Neural progenitor cell (in vitro differentiated cells): Measurements from ENCODE around the gene BCKDHB. TPM values are rescaled to one million over a fixed set of nuclear protein-coding genes. Genes with fewer than 3 reads are reported as not detected.
"Not testable (repeated sequence)": the region's sequence is repeated elsewhere in the genome, so short reads cannot be mapped to it uniquely, and the experiment has no call there.

Experiments used
- DNase-seq: peaks from one replicate; pipeline ENCODE4 v3.0.0-alpha.2; 2016; ENCODE audit warnings: low spot score
- H2AFZ ChIP-seq: fragments of 200-600 bp; sonication (generic); replicated peaks from 2 replicates; pipeline ENCODE4 v1.6.1; 2016; ENCODE audit warnings: antibody characterized with exemption
- H3F3A ChIP-seq: fragments of 200-600 bp; sonication (generic); 2 replicates; pipeline ENCODE4 v1.6.1; 2016; ENCODE audit warnings: antibody characterized with exemption, low read depth
- H3K27ac ChIP-seq: fragments of 200-600 bp; sonication (generic); 2 replicates; pipeline ENCODE4 v1.5.1; 2016; ENCODE audit warnings: mild to moderate bottlenecking
- H3K27me3 ChIP-seq: fragments of 200-600 bp; sonication (generic); 2 replicates; pipeline ENCODE4 v1.6.1; 2016; ENCODE audit warnings: mild to moderate bottlenecking, moderate library complexity
- H3K36me3 ChIP-seq: fragments of 200-600 bp; sonication (generic); 2 replicates; pipeline ENCODE4 v1.5.1; 2016
- H3K4me1 ChIP-seq: fragments of 200-600 bp; sonication (generic); 2 replicates; pipeline ENCODE4 v1.6.1; 2016; ENCODE audit warnings: mixed run types
- H3K4me2 ChIP-seq: fragments of 200-600 bp; sonication (generic); 2 replicates; pipeline ENCODE4 v1.6.1; 2016
- H3K4me3 ChIP-seq: fragments of 200-600 bp; sonication (generic); 2 replicates; pipeline ENCODE4 v1.5.1; 2016
- H3K79me2 ChIP-seq: fragments of 200-600 bp; sonication (generic); 2 replicates; pipeline ENCODE4 v1.6.1; 2016; ENCODE audit warnings: low read depth
- H3K9ac ChIP-seq: fragments of 200-600 bp; sonication (generic); 2 replicates; pipeline ENCODE4 v1.6.1; 2016
- H3K9me3 ChIP-seq: fragments of 200-600 bp; sonication (generic); 2 replicates; pipeline ENCODE4 v1.5.1; 2016; ENCODE audit warnings: low read depth
- H4K20me1 ChIP-seq: fragments of 200-600 bp; sonication (generic); 2 replicates; pipeline ENCODE4 v1.6.1; 2016; ENCODE audit warnings: low read depth
- H3K27ac Mint-ChIP-seq: 3 replicates; pipeline ENCODE4 v1.8.0; 2021; ENCODE audit warnings: mixed read lengths
- H3K27me3 Mint-ChIP-seq: 2 replicates; pipeline ENCODE4 v1.8.0; 2022; ENCODE audit warnings: low read depth, mild to moderate bottlenecking, inconsistent platforms, moderate library complexity, mixed read lengths; ENCODE audit not compliant: insufficient read depth
- H3K36me3 Mint-ChIP-seq: 3 replicates; pipeline ENCODE4 v1.8.0; 2021; ENCODE audit warnings: mixed read lengths
- H3K4me1 Mint-ChIP-seq: 3 replicates; pipeline ENCODE4 v1.8.0; 2021; ENCODE audit warnings: mixed read lengths
- H3K4me3 Mint-ChIP-seq: 3 replicates; pipeline ENCODE4 v1.8.0; 2021; ENCODE audit warnings: mild to moderate bottlenecking, moderate library complexity, mixed read lengths
- H3K9me3 Mint-ChIP-seq: 3 replicates; pipeline ENCODE4 v1.8.0; 2020; ENCODE audit warnings: mixed read lengths
- EZH2 ChIP-seq: fragments of 200-600 bp; sonication (generic); IDR thresholded peaks from 2 replicates; pipeline ENCODE4 v1.6.1; 2017; ENCODE audit warnings: antibody characterized with exemption, mild to moderate bottlenecking, moderate library complexity
- EZH2phosphoT487 ChIP-seq: fragments of 200-600 bp; sonication (generic); IDR thresholded peaks from 2 replicates; pipeline ENCODE4 v1.6.1; 2017; ENCODE audit warnings: antibody characterized with exemption
- total RNA-seq: library from RNA; depleted of rRNA; stranded (reverse); fragments of >200 nt; gene quantifications from 2 replicates; pipeline ENCODE4 v1.2.3, GENCODE V29; 2015; ENCODE audit warnings: low replicate concordance
- TF ChIP-seq, protein P1 (sequence below): fragments of 200-600 bp; sonication (generic); IDR thresholded peaks from 2 replicates; pipeline ENCODE4 v1.5.1; 2017; ENCODE audit warnings: antibody characterized with exemption, mild to moderate bottlenecking

The BCKDHB gene
- total RNA-seq, 1 donor from 2014 or later, result 48.2 TPM

GRCh38 chr6:80235647-80236046 is 129.2 kb downstream of the BCKDHB start:
- peaks cover 10% of the 10 kb centered on the region for H3K9me3 Mint-ChIP-seq
- Histone ChIP-seq H3K27me3 (no peaks in the 10 kb centered on the region), H3K79me2 (no peaks in the 10 kb centered on the region), H3K4me2 (no peak overlapping the region), H3K4me1 (no peaks in the 10 kb centered on the region), H3K9ac (no peak overlapping the region), H3K9me3 (no peaks in the 10 kb centered on the region), H2AFZ (no peak overlapping the region), H4K20me1 (no peaks in the 10 kb centered on the region), H3F3A (no peaks in the 10 kb centered on the region), H3K36me3 (no peaks in the 10 kb centered on the region), H3K4me3 (no peak overlapping the region), H3K27ac (no peak overlapping the region)
- no peak overlapping the region for H3K4me3 Mint-ChIP-seq
- no peak overlapping the region for H3K27ac Mint-ChIP-seq
- peaks cover 16% of the 10 kb centered on the region for H3K36me3 Mint-ChIP-seq
- no peaks in the 10 kb centered on the region for H3K4me1 Mint-ChIP-seq
- TF ChIP-seq EZH2, result no peak
- TF ChIP-seq, protein P1, sequence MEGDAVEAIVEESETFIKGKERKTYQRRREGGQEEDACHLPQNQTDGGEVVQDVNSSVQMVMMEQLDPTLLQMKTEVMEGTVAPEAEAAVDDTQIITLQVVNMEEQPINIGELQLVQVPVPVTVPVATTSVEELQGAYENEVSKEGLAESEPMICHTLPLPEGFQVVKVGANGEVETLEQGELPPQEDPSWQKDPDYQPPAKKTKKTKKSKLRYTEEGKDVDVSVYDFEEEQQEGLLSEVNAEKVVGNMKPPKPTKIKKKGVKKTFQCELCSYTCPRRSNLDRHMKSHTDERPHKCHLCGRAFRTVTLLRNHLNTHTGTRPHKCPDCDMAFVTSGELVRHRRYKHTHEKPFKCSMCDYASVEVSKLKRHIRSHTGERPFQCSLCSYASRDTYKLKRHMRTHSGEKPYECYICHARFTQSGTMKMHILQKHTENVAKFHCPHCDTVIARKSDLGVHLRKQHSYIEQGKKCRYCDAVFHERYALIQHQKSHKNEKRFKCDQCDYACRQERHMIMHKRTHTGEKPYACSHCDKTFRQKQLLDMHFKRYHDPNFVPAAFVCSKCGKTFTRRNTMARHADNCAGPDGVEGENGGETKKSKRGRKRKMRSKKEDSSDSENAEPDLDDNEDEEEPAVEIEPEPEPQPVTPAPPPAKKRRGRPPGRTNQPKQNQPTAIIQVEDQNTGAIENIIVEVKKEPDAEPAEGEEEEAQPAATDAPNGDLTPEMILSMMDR, result no peak
- no peak for TF ChIP-seq EZH2phosphoT487
- H3K27me3 Mint-ChIP-seq, result peaks cover 2% of the 10 kb centered on the region
- no peak for DNase-seq

- not testable (repeated sequence) for H3K27ac ChIP-seq, H3K4me3 Mint-ChIP-seq, H3K9ac ChIP-seq, H3K27me3 ChIP-seq, H3K27ac Mint-ChIP-seq, H3K4me1 ChIP-seq, H3K9me3 ChIP-seq, H3K4me1 Mint-ChIP-seq, H3K36me3 ChIP-seq, DNase-seq, H3K4me3 ChIP-seq, H3K27me3 Mint-ChIP-seq, H2AFZ ChIP-seq, H3K4me2 ChIP-seq, H3K79me2 ChIP-seq, H4K20me1 ChIP-seq, H3F3A ChIP-seq
- Mint-ChIP-seq H3K36me3 (peaks cover 26% of the 10 kb centered on the region), H3K9me3 (peaks cover 10% of the 10 kb centered on the region)
These were observed 132.3 kb downstream of the BCKDHB start for GRCh38 chr6:80238754-80239153.

DNA sequence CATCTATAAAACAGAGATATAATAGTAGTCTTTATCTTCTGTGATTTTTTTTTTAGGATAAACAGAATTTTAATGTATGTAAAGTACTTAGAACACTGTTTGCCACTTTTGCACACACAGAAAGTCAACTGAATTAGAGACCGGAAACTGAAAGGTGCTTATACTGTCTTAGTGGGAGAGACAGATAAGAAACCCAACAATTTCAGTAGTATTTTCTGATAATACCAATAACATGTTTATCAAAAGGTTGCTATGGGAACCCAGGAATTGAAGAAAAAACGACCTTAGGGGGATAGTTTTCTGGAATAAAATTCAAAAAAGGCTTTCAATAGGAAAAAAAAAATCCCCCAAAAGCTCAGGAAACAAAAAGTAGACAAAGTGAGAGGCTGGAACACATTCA is 138.6 kb downstream of the BCKDHB start:
- Histone ChIP-seq H3K27ac (no peak overlapping the region), H3K4me1 (no peaks in the 10 kb centered on the region), H2AFZ (no peak overlapping the region), H3K4me2 (no peak overlapping the region), H3K27me3 (no peaks in the 10 kb centered on the region), H3K9me3 (no peaks in the 10 kb centered on the region), H3K36me3 (peaks cover 4% of the 10 kb centered on the region), H3K9ac (no peak overlapping the region), H3K79me2 (no peaks in the 10 kb centered on the region), H4K20me1 (no peaks in the 10 kb centered on the region), H3K4me3 (no peak overlapping the region), H3F3A (no peaks in the 10 kb centered on the region)
- TF ChIP-seq, protein P1, result no peak
- TF ChIP-seq EZH2phosphoT487 (no peak), EZH2 (no peak)
- Mint-ChIP-seq H3K4me1 (no peaks in the 10 kb centered on the region), H3K9me3 (peaks cover 5% of the 10 kb centered on the region), H3K27me3 (no peaks in the 10 kb centered on the region), H3K4me3 (no peak overlapping the region), H3K27ac (no peak overlapping the region), H3K36me3 (peaks cover 15% of the 10 kb centered on the region)
- DNase-seq, result no peak

GRCh38 chr6:80249897-80250296 is 143.4 kb downstream of the BCKDHB start:
- no peak overlapping the region for H3K27ac Mint-ChIP-seq
- peaks cover 6% of the 10 kb centered on the region for H3K36me3 Mint-ChIP-seq
- Histone ChIP-seq H3K9me3 (no peaks in the 10 kb centered on the region), H3K9ac (no peak overlapping the region), H3F3A (no peaks in the 10 kb centered on the region), H2AFZ (no peak overlapping the region), H4K20me1 (no peaks in the 10 kb centered on the region), H3K27ac (no peak overlapping the region), H3K4me3 (no peak overlapping the region), H3K4me1 (peaks cover 4% of the 10 kb centered on the region), H3K27me3 (no peaks in the 10 kb centered on the region), H3K79me2 (no peaks in the 10 kb centered on the region), H3K36me3 (no peaks in the 10 kb centered on the region), H3K4me2 (no peak overlapping the region)
- no peaks in the 10 kb centered on the region for H3K4me1 Mint-ChIP-seq
- no peaks in the 10 kb centered on the region for H3K27me3 Mint-ChIP-seq
- TF ChIP-seq EZH2phosphoT487 (no peak), EZH2 (no peak)
- TF ChIP-seq, protein P1, result no peak
- H3K4me3 Mint-ChIP-seq, result no peak overlapping the region
- DNase-seq, result no peak
- no peaks in the 10 kb centered on the region for H3K9me3 Mint-ChIP-seq
